HG03442 (cell line): Measurements from ENCODE around the gene AP4S1.
"Not testable (repeated sequence)": the region's sequence is repeated elsewhere in the genome, so short reads cannot be mapped to it uniquely, and the experiment has no call there.

ENCODE experiments used
- ATAC-seq: cut with Tn5 transposase; IDR thresholded peaks from one replicate; pipeline ENCODE4 v1.9.1; 2021; ENCODE audit warnings: mild to moderate bottlenecking, moderate library complexity; ENCODE audit not compliant: unreplicated experiment

AP4S1 gene

DNA sequence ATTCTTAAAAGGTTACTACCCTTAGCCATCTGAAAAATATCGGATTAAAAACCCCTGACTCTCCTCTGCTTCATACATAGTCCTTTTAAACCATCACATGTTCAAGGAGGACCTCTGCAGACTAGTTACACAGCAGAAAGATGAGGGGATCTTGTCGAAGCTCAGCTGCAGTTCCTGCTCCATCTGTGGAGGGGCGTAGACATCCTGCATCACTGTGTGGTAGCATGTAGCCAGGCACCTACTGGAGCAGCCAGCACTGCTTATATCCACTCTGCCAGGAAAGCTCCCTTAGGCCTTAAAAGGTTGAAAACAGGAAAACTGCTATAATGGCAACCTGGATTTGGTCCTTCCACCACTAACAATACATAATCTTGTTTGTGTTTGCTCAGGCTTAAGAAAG, 58.3 kb downstream of the AP4S1 start:
- ATAC-seq = no peak

DNA sequence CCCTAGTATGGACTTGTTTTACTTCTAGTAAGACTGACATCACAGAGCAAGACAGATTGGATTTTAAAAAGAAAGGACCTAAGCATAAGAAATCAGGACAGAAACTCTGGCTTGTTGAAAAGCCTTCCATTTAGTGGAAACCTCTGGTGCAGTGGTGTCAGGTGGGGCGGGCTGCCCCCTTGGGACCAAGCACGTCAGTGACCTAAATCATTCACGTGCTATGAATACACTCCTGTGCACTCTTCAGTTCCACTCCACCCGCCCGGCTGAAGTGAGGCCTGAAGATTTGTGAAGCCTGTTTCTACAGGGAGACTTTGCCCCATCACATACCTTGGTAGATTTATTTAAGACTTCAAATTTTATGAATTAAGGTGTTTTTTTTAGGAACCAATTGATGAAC, 58.9 kb downstream of the AP4S1 start:
- ATAC-seq = peak; percentile 81

DNA sequence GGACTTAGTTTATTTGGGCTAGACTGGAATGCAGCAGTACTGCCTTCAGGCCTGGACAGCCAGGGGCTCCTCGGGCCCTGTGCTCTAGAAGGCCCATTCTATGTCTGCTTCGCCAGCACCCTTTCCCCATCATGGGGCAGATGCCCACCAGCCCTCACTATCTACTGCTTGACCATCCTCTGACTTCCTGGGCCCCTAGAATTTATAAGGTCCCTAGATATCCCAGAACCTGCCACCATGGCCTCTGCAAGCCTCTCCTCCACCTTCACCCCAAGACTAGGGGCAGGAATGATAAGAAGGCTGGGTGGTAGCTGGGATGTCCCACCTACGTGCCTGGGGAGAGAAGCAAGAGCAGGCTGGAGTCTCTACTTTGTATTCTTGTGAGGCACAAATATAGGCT, 59.6 kb downstream of the AP4S1 start:
- ATAC-seq = no peak

DNA sequence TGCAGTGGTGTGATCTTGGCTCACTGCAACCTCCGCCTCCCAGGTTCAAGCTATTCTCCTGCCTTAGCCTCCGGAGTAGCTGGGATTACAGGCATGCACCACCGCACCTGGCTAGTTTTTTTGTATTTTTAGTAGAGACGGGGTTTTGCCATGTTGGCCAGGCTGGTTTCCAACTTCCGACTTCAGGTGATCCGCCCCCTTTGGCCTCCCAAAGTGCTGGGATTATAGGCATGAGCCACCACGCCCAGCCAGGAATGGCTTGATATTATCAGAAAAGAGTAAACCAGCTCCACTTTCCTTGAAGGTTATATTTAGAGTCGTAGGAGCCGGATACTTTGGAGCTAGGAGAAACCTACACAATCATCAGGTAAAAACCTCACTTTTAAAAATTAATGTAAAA, 61.0 kb downstream of the AP4S1 start:
- ATAC-seq = not testable (repeated sequence)

DNA sequence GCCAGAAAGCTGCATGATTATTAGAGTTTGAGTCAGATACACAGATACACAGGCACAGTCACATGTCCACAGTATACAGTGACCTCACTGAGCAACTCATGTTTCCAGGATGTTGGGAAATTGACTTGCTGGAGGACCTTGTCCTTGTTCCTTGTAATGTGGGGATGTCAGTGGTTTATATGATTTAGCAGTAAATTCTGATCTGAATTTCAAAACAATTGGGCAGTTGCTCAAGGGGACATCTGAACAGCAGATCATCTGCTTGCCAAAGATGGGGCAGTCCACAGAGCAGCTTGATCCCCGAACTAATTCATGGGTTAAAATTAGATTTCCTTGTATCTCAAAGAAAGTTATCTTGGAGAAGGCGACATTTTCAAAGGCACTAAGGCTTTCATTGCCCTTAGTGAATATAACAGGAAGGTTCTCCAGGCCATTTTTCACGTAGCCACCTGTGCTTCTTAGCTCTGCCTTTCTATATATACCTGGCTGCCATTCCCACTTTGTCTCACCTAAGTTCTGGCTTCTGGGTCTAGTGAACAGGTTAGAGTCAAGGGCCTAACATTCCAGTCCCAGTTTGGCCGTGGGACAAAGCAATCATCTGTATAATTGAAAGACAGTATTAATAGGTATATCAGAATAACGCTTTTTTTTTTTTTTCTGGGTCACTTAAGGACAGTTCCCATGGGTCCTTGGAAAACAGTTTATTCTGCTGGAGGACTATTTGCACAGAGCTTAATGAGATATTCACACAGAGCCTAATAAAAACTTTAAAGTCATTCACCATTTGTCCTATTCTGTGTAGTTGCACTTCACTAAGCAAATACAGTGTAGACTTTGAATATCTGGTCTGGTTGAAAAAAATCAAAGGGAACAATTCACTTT, 65.7 kb downstream of the AP4S1 start:
- no peak for ATAC-seq

DNA sequence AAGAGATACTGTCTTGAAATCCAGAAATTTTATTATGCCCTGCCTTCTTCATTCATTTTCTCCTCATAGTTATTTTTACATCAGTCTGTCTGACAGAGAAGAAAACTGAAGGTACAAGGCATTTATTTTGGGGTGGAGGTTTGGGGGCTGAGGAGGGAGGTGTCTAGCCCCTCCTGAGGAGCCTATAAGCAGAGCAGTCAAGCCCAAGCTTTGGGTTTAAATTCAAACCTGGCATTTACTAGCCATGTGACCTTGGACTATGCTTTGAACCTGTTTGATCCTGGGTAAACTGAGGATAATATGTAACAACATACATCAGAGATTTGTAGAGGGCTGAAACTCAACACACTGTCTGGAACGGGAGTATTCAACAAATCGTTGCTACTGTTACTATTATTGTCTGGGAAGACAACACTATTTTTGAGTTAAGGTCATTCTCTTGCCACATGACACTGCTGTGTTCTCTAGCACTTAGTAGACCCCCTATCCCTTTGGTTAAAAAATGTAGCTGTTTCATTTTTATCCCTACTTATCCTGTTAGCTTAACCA, 66.8 kb downstream of the AP4S1 start:
- ATAC-seq = no peak

DNA sequence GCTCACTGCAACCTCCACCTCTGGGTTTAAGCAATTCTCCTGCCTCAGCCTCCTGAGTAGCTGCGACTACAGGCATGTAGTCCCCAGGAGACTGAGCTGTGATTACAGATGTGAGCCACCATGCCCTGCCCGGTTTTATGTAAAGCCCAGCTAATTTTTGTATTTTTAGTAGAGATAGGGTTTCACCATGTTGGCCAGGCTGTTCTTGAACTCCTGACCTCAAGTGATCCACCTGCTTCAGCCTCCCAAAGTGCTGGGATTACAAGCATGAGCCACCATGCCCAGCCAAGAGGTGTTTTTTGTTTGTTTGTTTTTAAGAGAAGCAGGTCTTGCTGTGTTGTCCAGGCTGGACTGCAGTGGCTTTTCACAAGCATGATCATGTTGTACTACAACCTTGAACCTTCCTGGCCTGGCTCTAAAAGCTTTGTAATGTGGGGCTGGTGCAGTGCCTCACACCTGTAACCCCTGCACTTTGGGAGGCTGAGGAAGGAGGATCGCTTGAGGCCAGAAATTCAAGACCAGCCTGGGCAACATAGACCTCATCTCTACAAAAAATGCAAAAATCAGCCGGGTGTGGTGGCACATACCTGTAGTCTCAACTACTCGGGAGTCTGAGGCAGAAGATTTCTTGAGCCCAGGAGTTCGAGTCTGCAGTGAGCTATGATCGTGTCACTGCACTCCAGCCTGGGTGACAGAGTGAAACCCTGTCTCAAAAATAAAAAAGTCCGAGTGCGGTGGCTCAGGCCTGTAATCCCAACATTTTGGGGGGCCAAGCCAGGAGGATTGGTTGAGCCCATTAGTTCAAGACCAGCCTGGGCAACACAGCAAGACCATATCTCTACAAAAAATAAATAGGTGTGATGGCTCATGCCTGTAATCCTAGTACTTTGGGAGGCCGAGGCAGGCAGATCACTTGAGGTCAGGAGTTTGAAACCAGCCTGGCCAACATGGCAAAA, 68.7 kb downstream of the AP4S1 start:
- ATAC-seq = not testable (repeated sequence)

DNA sequence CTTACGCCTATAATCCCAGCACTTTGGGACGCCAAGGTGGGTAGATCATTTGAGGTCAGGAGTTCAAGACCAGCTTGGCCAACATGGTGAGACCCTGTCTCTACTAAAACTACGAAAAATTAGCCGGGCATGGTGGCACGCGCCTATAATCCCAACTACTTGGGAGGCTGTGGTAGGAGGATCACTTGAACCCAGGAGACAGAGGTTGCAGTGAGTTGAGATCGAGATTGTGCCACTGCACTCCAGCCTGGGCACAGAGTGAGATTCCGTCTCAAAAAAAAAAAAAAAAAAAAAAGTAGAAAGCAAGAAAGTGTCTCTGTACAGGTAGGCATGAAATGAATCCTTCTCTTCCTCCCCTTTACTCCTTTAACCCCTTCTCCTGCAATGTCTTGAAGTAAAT, 70.4 kb downstream of the AP4S1 start:
- not testable (repeated sequence) for ATAC-seq

DNA sequence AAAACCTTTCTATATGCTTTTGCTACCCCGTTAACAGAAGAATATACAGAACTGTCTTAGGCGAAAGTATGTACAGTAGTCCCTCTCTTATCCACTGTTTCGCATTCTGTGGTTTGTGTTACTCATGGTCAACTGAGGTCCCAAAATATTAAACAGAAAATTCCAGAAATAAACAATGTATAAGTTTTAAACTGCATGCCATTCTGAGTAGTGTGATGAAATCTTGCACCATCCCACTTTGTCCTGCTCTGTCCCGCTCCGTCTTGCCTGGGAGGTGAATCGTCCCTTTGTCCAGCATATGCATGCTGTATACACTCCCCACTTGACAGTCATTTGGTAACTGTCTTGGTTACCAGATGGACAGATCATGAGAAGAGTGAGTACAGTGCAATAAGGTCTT, 70.8 kb downstream of the AP4S1 start:
- no peak for ATAC-seq

DNA sequence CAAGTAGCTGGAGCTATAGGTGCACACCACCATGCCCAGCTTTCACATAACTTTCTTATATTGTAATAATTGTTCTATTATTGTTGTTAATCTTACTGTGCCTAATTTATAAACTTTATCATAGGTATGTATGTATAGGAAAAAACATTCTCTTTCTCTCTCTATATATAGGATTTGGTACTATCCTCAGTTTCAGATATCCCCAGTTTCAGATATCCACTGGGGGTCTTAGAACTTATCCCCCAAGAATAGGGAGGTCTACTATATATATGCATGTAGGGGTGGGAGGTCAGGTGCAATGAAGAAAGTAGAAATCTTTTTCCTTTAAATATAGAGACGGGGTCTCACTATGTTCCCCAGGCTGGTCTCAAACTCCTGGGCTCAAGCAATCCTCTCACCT, 71.6 kb downstream of the AP4S1 start:
- ATAC-seq = no peak

DNA sequence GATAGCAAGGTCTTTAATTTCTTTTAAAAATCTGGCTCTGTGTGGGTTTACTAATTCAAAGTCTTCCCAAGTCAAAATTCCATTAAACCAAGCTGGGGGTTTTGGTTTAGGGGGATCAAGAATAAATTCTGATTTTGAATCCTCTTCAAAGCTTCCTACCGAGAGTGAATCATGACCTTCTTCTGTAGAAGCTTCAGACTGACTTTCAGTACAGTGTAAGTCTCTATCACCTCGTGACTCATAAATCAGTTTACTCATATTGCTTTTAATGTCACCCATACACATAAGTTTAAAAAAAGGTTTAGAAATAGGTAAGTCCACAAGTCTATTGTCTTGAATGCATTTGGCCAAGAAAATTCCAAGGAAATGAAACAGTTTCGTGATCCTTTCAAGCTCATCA, 81.3 kb downstream of the AP4S1 start:
- ATAC-seq = no peak

DNA sequence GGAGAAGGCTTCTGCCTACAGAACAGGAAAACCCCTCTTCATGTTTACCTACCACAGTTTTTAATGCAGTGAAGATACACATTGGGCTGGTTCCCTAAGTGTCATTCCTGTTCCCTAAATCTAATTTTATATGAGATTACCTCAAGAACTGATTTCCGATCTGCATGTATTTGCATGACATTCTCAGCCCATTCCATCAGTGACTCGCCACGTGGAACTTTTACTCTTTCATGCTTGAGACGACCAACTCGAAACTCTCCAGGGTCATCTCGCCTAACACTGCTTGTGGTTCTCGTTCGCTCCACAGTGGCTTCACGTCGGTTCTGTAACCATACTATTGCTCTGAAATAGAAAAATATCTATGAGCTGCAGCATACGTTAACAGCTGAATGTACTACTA, 83.8 kb downstream of the AP4S1 start:
- ATAC-seq = no peak

DNA sequence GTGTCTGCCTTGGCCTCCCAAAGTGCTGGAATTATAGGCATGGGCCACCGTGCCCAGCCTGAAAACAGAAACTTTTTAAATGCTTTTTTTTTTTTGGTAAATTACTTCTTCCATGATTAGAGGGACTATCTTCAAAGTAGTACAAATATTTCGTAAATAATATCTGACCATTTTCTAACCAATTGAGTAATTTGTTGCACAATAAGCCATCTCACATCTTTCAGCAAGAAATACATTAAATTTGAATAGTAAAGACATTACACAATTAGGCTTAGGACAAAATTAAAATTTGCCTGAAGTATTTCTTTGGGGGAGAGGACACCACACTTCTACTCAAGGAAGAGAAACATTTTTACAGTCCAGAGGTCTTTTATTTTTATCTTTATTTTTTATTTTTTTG, 85.4 kb downstream of the AP4S1 start:
- no peak for ATAC-seq

DNA sequence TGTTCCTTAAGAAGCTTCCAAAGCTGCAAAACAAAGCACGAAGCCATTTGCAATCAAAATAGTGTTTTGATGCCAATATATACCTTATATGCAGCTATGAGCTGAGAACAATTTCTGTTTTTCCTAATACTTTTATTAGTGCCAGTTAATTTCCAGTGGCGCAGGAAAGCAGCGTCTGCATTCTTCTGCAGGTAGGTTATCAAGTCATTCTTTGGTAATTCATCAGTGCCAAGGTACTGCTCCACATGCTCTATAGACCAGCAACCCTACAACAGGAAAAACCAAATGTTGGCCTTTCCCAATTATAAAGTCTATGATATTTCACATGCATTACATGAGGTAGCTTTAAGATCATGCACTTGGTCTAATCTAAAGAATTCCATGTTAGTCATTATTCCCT, 88.3 kb downstream of the AP4S1 start:
- ATAC-seq = no peak

DNA sequence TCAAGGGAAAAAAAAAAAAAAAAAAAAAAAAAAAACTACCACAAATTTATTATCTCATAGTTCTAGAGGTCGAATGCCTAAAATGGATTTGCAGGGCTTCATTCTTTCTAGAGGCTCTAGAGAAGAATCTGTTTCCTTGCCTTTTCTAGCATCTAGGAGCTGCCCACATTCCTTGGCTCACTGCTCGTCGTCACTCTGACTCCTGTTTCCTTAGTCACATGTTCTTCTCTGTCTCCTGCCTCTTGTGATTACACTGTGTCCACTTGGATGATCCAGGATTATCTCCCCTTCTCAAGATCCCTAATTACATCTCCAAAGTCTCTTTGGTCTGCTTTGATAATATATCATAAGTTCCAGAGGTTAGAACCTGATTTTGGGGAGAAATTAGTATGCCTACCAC, 93.4 kb downstream of the AP4S1 start:
- no peak for ATAC-seq

DNA sequence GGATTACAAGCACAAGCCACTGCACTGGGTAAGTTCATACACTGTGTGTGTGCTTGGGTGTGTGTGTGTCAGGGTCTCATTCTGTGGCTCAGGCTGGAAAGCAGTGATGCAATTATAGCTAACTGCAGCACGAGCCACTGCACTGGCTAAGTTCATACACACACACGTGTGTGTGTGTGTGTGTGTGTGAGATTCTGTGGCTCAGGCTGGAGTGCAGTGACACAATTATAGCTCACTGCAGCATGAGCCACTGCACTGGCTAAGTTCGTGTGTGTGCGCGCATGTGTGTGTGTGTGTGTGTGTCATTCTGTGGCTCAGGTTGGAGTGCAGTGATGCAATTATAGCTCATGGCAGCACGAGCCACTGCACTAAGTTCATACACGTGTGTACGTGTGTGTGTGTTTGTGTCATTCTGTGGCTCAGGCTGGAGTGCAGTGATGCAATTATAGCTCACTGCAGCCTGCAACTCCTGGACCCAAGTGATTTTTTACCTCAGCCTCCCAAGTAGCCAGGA, 96.7 kb downstream of the AP4S1 start:
- no peak for ATAC-seq

DNA sequence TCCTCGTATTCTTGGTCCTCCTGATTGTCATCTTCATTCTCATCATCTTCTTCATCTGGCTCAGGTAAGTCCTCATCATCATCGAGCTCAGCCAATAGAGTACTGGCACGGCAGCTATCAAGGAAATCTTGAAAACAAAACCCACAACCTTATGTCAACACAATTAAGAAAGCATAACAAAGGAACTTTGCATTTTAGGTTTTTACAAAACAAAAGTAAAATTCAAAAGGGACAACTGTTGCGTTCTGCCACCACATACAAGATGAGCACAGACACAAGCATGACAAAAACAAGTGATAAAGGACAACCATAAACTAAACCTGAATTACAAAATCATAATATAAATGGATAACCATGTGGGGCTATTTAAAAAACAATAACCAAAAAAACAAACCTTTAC, 97.5 kb downstream of the AP4S1 start:
- no peak for ATAC-seq

DNA sequence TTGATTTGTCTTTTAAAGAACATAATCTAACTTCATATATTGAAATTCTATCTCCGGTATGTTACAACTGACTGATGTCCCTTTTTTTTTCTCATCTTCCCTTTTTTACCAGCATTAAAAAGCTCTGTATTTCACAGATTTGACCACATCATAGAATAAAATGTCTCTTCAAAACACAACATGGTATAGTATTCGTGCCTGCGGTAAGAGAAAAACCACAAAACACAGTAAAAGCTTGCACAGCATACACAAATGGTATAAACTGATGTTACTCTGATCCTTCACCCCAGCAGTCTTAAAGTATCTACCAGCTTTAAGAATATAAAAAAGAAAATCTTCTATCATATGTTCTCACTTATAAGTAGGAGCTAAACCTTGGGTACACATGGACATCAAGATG, 98.7 kb downstream of the AP4S1 start:
- no peak for ATAC-seq

DNA sequence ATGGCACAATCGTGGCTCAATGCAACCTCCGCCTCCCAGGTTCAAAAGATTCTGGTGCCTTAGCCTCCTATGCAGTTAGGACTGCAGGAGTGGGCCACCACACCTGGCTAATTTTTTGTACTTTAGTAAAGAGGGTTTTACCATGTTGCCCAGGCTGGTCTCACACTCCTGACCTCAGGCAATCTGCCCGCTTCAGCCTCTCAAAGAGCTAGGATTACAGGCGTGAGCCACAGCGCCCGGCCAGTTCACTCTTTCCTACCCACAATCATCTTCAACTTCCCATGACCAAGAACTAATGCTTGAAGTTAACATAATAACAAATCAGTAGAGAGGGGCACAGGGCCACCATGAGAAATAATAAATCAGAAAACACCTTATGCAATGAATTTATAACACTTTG, 99.8 kb downstream of the AP4S1 start:
- ATAC-seq = no peak

DNA sequence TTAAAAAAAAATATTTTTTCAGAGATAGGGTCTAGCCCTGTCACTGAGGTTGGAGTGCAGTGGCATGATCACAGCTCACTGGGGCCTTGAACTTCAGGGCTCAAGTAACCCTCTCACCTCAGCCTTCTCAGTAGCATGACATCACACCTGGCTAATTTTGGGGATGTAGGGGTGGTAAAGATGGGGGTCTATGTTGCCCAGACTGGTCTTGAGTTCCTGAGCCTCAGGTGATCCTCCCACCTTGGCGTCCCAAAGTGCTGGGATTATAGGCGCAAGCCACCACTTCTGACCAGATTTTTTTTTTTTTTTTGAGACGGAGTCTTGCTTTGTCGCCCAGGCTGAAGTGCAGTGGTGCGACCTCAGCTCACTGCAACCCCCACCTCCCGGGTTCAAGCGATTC, 101.2 kb downstream of the AP4S1 start:
- ATAC-seq = no peak

DNA sequence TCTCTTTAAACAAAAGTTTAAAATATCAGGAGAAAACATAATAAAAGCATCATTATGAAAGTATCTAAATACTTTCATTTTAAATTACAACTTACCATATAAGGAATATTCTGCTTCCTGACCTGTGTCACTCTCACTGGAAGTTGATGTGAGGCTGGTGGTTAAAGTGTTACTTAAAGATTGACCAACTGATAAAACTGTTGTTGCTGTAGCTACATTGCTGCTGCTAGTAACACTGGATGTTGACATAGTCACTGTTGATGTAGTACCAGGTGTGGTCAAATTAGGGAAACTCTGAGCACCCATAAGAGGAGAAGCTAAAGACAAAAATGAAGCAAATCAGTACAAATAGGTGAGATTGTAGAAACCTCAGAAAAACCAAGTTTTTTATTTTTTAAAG, 102.2 kb downstream of the AP4S1 start:
- peak; percentile 83 for ATAC-seq
